GM19023 (cell line): Measurements from ENCODE around the gene RDX.
"Not testable (repeated sequence)": the region's sequence is repeated elsewhere in the genome, so short reads cannot be mapped to it uniquely, and the experiment has no call there.

Source experiments
- ATAC-seq: cut with Tn5 transposase; IDR thresholded peaks from one replicate; pipeline ENCODE4 v1.9.1; 2021; ENCODE audit warnings: mild to moderate bottlenecking, moderate library complexity; ENCODE audit not compliant: unreplicated experiment

RDX gene

DNA sequence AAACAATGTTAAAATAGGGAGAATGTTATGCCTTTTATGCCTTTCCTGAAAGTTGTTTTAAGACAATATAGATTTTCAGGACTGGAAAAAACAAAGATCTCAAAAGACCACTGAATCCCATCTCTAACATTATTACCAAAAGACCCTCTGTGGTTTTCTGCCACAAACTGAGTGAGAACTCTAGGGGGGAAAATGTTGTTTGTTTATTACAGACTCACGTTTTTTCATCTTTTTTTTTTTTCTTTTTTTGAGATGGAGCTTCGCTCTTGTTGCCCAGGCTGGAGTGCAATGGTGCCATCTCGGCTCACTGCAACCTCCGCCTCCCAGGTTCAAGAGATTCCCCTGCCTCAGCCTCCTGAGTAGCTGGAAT, 9.6 kb upstream of the RDX start:
- not testable (repeated sequence) for ATAC-seq

DNA sequence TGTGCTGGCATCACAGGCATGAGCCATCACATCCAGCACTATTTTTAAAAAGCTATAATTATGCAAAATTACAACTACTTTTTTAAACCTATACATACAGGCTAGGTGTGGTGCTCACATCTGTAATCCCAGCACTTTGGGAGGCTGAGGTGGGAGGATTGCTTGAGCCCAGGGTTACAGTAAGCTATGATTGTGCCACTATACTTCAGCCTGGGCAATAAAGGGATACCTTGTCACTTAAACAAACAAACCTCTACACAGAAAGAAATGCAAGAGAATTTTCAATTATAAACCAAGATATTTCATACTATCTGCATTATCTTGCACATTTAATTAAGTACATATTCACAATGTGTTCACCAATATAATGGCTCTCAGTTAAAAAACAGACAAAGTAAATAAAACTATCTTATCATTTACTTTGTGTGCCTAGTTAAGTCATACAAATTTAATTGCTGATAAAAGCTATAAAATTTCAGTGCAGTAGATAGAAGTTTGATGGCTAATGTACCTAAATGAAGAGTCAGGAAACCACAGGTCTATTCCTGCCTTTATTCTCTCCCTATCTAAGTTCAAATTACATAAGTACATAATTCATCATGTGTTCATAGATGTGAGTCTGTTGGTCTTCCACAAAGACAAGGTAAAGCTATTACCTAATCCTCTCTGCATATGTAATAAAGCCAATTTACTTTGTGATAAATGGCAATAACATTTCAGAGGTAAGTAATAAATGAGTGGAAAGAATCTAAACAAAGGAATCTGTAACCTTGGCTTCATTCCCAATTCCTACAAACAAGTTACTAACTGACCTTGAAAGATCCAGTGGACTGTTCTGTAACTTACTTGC, 9.0 kb upstream of the RDX start:
- ATAC-seq, result no peak

DNA sequence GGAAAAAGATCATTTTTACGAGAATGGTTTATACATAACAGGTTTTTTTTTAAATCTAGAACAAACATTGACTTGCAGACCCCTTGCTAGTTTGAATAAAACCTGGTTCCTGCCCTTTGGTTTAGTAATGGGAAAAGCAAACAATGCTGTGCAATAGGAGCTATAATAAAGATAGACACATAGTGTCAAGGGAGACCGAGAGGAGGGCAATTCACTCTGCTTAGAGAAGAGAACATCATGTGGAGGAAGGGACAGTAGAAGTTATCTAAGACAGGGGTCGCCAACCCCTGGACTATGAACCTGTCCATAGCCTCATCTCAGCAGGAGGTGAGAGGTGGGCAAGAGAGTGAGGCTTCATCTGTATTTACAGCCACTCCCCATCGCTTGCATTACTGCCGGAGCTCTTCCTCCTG, 7.0 kb upstream of the RDX start:
- ATAC-seq, result no peak

DNA sequence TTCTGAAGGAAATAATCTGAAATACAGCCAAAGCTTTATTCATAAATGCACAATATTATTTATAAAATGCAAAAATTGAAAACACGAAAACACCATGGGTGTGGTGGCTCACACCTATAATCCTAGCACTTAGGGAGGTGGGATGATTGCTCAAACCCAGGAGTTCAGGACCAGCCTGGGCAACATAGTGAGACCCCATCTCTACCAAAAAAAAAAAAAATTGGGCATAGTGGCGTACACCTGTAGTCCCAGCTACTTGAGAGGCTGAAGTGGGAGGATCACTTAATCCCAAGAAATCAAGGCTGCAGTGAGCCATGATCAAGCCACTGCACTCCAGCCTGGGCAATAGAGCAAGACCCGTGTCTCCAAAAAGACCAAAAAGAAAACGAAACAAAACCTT, 5.2 kb upstream of the RDX start:
- ATAC-seq, result no peak

DNA sequence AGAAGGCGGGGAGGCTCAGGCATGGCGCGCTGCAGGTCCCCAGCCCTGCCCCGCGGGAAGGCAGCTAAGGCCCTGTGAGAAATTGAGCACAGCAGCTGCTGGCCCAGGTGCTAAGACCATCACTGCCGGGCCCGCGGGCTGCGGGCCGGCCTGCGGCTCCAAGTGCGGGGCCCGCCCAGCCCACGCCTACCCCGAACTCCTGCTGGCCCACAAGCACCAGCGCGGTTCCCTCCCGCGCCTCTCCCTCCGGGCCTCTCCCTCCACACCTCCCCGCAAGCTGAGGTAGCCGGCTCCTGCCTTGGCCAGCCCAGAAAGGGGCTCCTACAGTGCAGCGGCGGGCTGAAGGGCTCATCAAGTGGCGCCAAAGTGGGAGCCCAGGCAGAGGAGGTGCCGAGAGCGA, 4.6 kb upstream of the RDX start:
- ATAC-seq, result no peak

DNA sequence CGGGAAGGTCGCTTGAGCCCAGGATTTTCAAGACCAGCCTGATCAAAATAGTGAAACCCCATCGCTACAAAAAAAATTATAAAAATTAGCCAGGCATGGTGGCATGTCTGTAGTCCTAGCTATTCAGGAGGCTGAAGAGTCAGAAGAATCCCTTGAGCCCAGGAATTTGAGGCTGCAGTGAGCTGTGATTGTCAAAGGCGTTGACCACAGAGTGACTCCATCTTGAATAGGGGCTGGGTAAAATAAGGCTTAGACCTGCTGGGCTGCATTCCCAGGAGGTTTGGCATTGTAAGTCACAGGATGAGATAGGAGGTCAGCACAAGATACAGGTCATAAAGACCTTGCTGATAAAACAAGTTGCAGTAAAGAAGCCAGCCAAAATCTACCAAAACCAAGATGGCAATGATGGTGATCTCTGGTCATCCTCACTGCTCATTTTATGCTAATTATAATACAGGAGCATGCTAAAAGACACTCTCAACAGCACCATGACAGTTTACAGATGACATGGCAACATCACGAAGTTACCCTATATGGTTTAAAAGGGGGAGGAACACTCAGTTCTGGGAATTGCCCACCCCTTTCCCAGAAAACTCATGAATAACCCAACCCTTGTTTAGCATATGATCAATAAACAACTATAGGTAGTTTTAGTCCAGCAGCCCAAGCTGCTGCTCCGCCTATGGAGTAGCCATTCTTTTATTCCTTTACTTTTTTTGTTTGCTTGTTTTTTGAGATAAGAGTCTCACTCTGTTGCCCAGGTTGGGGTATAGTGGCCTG, 2.8 kb upstream of the RDX start:
- ATAC-seq, result no peak

DNA sequence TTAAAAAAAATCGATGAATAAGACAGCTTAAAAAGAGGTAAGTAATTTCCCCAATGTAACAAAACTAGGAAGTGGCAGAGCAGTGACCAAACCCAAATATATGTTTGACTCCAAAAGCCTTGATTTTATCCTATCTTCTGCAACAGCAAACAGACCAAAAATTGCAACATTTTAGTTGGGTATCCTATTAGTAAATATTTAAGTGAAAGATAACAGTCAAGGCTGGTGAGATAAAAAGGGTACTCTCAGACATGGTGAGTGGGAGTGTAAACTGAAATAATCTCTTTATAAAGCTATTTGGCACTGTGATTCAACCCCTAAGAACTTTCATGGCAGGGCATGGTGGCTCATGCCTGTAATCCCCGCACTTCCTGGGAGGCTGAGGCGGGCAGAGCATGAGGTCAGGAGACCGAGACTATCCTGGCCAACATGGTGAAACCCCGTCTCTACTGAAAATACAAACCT, 1.9 kb upstream of the RDX start:
- ATAC-seq, result no peak

DNA sequence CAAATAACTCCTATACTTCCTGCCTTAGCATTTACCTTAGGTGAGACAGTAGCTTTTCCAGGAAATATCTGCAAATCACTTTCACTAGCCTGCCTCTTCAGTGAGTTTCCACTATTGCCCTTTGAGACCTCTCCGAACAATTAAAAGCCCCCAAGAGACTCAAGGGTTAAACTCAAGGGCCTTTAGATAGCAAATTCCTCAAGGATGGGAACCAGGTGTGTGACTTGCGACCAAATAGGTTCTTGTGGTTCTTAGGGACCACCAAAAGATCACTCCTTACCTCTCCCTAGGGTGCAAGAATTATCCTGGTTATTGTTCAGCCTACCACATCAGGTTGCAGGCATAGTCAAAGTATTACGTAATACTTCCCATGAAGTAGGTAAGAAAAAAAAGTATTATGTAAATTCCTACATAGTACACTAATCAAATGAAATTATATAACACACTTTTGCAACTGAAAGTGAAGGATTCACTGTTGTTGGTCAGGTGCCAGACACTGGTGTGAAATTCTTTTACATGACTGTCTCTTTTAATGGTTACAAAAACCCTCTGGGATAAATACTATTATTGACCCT, 1.4 kb upstream of the RDX start:
- no peak for ATAC-seq

DNA sequence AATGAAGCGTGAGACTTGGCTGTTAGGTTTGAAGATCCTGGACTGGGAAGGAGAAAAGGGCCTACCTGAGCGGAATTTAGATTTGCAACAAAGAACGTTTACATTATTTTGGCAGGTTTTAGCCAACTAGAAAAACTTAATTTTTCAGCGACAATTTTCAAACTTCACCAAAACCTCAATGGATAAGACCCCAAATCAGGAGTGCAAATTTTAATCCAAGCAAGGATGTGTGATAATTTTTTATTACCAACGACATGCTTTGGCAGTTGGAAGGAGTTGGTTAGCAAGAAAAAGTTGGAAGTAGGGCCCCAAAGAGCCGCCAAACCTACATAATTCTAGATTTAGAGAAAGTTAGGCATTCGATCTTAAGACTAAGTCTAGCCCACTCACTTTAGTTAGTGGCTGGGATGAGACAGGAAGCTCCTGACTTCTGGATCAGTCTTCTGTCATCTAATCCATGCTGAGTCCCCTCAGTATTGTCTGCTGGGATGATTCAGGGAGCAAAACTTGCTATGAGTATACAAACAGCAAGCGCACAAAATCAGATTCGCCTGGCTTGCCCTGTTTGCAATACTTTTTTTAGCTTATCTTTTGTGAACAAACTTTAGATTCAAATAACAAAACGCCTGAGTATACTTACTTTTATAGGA, 787 bp upstream of the RDX start:
- ATAC-seq, result no peak

DNA sequence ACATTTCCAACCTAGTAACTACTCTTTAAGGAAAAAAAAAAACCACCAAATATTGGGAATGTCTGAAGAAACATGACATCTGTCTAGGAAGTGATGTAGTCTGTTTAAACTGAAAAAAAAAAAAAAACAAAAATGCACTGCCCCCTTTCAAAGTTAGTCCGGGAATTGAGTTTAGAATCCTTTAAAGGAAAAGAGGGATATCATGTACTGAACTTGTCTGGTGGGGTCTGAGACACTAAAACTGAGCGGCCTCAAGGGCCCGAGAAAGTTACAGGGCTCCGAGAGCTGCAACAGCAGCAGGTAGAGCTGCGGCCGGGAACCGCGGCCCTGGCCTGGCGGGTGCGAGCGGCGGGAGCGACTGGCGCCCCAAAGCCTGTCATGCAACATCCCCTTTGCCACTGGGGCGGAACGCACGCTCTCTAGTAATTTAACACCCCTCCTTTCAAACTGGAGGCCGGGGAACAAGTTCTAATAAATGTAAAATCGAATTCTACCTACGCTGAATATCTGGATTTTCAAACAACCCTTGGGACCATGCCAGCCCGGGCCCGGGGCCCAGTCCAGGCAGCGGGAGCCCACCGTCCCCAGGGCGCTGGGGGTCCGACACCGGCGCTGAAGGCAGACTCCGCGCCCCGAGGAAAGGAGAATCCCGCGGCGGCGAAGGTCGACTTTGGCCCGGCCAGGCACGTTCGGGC, 736 bp downstream of the RDX start:
- ATAC-seq, result peak; percentile 60

DNA sequence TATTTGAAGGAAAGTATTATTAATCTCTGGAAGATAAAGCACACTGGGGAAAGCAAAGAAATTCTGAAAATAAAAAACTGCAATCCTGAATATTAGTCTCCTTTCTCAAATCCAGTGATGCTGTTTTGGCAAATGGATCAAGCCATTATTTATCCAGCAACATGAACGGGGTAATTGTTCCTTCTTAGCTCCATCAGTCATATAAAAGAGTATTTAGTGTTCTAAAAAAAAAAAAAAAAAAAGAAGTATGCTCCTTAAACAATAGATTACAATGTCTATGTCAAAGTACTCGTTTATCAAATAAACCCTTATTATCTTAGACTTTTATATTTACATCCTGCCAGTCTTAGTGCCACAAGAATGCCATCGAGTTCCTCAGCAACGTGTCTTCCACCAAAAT, 1.3 kb downstream of the RDX start:
- ATAC-seq, result no peak

DNA sequence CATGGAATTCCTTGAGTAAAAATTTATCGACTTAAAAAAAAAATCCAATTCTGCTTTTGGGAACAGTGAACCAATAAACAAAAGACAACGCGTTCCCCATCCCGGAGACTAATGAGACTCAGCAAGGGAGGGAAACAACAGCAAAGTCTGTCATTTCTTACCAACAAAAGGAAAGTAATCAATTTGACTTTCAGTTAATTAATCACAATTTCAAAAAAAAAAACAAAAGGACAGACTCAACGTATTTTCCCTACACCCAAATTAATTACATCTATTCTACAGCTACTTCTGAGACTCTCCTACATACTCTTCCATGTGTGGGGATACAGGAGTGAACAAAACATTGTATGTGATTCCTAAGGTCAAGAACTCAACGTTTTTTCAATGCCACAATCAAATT, 1.9 kb downstream of the RDX start:
- ATAC-seq, result no peak

DNA sequence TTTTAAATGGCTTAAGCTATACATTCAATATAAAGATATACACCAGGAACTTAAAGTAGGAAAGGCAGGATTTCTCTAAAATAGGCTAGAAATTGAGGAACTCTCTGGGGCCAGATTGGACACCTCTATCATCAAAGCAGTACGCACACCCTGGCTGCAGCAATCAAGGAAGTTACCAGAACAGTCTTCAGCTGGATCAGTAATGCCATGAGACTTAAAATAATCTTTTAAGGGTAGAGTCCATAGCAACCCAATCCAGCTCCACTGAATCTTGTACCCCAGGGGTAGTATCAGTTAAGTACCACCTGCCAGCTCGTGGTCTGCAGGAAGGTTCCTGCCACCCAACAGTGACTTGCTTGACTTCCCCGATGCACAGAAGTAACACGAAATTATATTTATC, 3.0 kb downstream of the RDX start:
- no peak for ATAC-seq

DNA sequence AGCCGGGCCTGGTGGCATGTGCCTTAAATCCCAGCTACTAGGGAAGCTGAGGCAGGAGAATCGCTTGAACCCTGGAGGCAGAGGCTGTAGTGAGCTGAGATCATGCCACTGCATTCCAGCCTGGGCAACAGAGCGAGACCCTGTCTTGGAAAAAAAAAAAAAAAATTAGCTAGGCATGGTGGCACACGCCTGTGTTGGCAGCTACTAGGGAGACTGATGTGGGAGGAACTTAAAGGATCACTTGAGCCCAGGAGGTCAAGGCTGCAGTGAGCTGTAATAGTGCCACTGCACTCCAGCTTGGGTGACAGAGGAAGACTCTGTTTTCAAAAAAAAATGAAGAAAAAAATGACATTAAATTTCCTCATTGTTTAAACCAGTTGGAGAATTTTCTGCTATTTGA, 4.3 kb downstream of the RDX start:
- ATAC-seq, result not testable (repeated sequence)

DNA sequence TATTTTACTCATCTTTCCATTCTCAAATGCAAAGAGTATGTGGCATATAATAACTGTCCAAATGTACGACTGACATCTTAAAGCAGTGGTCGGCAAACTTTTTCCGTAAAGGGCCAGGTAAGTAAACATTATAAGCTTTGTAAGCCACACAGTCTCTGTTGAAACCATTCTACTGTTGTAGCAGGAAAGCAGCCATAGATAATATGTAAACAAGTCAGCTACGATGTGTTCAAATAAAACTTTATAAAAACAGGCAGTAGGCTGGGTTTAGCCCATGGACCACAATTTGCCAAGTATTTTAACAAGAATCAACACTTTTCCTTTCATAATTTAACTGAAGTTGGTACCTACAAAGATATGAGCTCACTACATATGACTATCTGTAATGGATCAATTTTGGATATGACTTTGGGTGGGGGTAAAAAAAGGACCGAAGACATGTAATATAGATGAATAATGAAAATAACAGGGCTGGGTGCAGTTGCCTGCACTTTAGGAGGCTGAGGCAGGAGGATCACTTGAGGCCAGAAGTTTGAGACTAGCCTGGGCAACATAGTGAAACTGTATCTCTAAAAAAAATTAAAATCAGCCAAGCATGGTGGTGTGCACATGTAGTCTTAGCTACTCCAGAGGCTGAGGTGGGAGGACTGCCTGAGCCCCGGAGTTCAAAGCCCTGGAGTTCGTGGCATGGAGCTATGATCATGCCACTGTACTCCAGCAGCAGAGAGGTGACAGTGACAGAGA, 5.7 kb downstream of the RDX start:
- no peak for ATAC-seq

DNA sequence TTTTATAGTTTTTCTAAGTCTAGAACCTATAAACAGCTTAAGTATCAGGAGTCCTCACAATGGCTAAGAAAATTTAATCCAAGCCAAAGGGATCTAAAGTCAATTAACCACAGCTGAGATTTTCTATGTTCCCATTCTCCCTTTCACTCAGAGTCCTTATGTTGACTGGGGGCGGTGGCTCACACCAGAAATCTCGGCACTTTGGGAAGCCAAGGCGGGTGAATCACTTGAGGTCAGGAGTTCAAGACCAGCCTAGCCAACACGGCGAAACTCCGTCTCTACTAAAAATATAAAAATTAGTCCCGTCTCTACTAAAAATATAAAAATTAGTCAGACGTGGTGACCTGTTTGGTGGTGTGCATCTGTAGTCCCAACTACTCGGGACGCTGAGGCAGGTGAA, 6.9 kb downstream of the RDX start:
- ATAC-seq, result no peak

DNA sequence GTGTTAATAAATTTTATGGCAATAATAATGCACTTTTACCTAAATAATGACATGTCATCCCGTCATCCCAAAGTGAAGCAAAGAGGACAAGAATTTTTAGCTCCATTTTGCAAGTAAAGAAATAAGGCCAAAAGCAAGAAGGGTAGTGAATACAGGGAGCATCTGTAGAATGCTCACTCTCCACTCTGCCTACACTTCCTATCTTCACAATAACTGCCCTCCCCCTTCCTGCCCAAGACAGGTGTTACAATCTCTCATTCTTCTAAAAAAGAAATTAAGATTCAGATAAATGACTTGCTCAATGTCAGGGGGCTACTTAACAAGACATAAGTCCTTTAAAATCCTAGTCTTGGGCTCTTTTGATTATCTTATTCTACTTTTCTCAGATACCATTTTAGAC, 8.9 kb downstream of the RDX start:
- ATAC-seq, result no peak

DNA sequence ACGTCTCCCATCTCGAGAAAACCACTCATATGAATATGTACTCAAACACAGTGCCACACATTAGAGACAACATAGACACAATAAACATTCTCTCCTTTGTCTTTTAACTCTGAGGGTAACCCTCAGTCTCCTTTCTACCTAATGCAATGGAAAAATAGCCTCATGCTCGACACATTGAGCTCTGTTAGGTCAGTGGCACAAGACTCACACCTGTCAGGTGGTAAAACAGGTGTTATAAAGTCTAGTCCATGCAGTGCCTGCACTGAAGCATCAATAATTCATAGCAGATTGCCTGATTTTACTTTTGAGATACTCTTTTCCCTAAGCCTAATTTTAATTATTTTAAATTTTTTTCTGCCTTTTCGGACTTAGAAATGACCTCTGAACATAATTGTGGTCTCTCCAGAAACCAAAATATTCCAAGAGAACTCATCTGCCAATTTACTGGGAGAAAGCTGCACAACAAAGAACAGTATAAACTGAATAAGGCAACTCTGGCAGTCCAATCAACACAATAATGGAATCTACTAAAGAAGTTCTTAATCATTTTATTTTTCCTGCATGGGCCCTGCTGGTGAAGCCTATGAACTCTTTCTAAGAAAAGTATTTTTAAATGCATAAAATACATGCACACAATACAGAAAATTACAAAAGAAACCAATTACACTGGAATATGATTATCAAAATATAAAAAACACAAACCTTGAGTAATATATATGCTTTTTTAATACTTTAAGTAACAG, 9.9 kb downstream of the RDX start:
- ATAC-seq, result no peak

DNA sequence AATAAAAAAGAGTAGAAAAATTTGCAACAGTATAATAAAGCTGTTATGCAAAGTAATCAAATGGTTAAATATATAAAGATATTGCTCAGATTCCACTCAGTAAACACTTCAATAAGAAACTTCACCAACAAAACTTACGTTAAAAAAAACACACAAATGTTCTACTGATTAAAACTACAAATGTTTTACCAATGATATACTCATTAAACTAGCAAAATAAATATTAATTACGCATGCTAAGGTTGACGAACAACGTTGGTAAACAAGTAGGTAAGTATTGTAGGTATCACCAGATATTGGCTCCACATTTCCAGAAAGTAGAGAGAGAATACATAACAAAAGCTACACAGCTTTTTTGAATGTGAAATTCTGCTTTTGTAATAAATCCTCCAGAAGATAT, 12.6 kb downstream of the RDX start:
- ATAC-seq, result no peak
